Astrocyte (in vitro differentiated cells and primary cell): ENCODE results near the gene OCIAD1. TPM values are rescaled to one million over a fixed set of nuclear protein-coding genes. Genes with fewer than 3 reads are reported as not detected.

Experiments used
- DNase-seq: peaks from one replicate; pipeline ENCODE4 v3.0.0-alpha.2; 2010; ENCODE audit warnings: low read depth
- FAIRE-seq: peaks from 2 replicates; lab custom pipeline; 2011; peaks lifted over from hg19 to GRCh38; lab: Jason Lieb, UNC
- H2AFZ ChIP-seq: 2 replicates; pipeline ENCODE4 v1.6.0; 2012; ENCODE audit warnings: low read depth, low read length, inconsistent platforms
- H3K27ac ChIP-seq: 2 replicates; pipeline ENCODE4 v1.5.1; 2011; ENCODE audit warnings: low read depth, low read length, inconsistent platforms
- H3K27me3 ChIP-seq: 2 replicates; pipeline ENCODE4 v1.6.0; 2011; ENCODE audit warnings: low read length, inconsistent platforms; ENCODE audit not compliant: insufficient read depth
- H3K36me3 ChIP-seq: 2 replicates; pipeline ENCODE4 v1.5.1; 2011; ENCODE audit warnings: low read length, inconsistent platforms; ENCODE audit not compliant: insufficient read depth
- H3K4me1 ChIP-seq: 2 replicates; pipeline ENCODE4 v1.5.1; 2011; ENCODE audit warnings: low read length, inconsistent platforms; ENCODE audit not compliant: insufficient read depth
- H3K4me2 ChIP-seq: 2 replicates; pipeline ENCODE4 v1.6.0; 2012; ENCODE audit warnings: low read length, inconsistent platforms
- H3K4me3 ChIP-seq: 2 replicates; pipeline ENCODE4 v1.5.1; 2011; ENCODE audit warnings: low read depth, mild to moderate bottlenecking, low read length, inconsistent platforms; ENCODE audit not compliant: insufficient read depth
- H3K79me2 ChIP-seq: 2 replicates; pipeline ENCODE4 v1.6.0; 2012; ENCODE audit warnings: mild to moderate bottlenecking, low read length, inconsistent platforms; ENCODE audit not compliant: insufficient read depth
- H3K9ac ChIP-seq: 2 replicates; pipeline ENCODE4 v1.6.0; 2012; ENCODE audit warnings: mild to moderate bottlenecking, low read length, inconsistent platforms
- H3K9me3 ChIP-seq: 2 replicates; pipeline ENCODE4 v1.5.1; 2012; ENCODE audit warnings: low read depth, mild to moderate bottlenecking, low read length, inconsistent platforms; ENCODE audit not compliant: insufficient read depth
- H4K20me1 ChIP-seq: 2 replicates; pipeline ENCODE4 v1.6.0; 2012; ENCODE audit warnings: low read length, inconsistent platforms; ENCODE audit not compliant: insufficient read depth
- H3K27ac Mint-ChIP-seq: one replicate; pipeline ENCODE4 v1.8.0; 2021; ENCODE audit warnings: mild to moderate bottlenecking, mixed read lengths; ENCODE audit not compliant: unreplicated experiment
- H3K27me3 Mint-ChIP-seq: one replicate; pipeline ENCODE4 v1.8.0; 2021; ENCODE audit warnings: low read depth, mixed read lengths; ENCODE audit not compliant: unreplicated experiment
- H3K36me3 Mint-ChIP-seq: one replicate; pipeline ENCODE4 v1.8.0; 2021; ENCODE audit warnings: low read depth, mixed read lengths; ENCODE audit not compliant: unreplicated experiment
- H3K4me1 Mint-ChIP-seq: one replicate; pipeline ENCODE4 v1.8.0; 2021; ENCODE audit warnings: low read depth, mixed read lengths; ENCODE audit not compliant: unreplicated experiment
- H3K4me3 Mint-ChIP-seq: one replicate; pipeline ENCODE4 v1.8.0; 2021; ENCODE audit warnings: mild to moderate bottlenecking, moderate library complexity, mixed read lengths; ENCODE audit not compliant: unreplicated experiment
- H3K9me3 Mint-ChIP-seq: one replicate; pipeline ENCODE4 v1.8.0; 2021; ENCODE audit warnings: mild to moderate bottlenecking, mixed read lengths; ENCODE audit not compliant: unreplicated experiment
- CTCF ChIP-seq: IDR thresholded peaks from 2 replicates; pipeline ENCODE4 v1.5.1; 2011; ENCODE audit warnings: low read depth, mild to moderate bottlenecking, inconsistent platforms, low read length, moderate library complexity; ENCODE audit not compliant: insufficient read depth
- EZH2 ChIP-seq: IDR thresholded peaks from 2 replicates; pipeline ENCODE4 v1.6.1; 2012; ENCODE audit warnings: mild to moderate bottlenecking, low read length, inconsistent platforms; ENCODE audit not compliant: insufficient read depth
- total RNA-seq: library from RNA; stranded (reverse); gene quantifications from 2 replicates; pipeline ENCODE4 v1.2.1, GENCODE V29; 2021

The OCIAD1 gene
- total RNA-seq, 1 donor from 2014 or later = 144 TPM

GRCh38 chr4:48891028-48891619 is 60.2 kb downstream of the OCIAD1 start:
- DNase-seq (no peak), FAIRE-seq (no peak)
- Histone ChIP-seq H3K4me2 (no peak overlapping the region), H3K4me3 (no peak overlapping the region), H3K27ac (no peak overlapping the region), H3K4me1 (no peaks in the 10 kb centered on the region), H3K79me2 (no peaks in the 10 kb centered on the region), H2AFZ (no peak overlapping the region), H3K9me3 (no peaks in the 10 kb centered on the region), H3K9ac (no peak overlapping the region), H4K20me1 (no peaks in the 10 kb centered on the region), H3K36me3 (peaks cover 34% of the 10 kb centered on the region), H3K27me3 (no peaks in the 10 kb centered on the region)
- H3K27ac Mint-ChIP-seq = no peak overlapping the region
- H3K27me3 Mint-ChIP-seq = no peaks in the 10 kb centered on the region
- H3K36me3 Mint-ChIP-seq = peaks cover 22% of the 10 kb centered on the region
- no peak overlapping the region for H3K4me3 Mint-ChIP-seq
- H3K4me1 Mint-ChIP-seq = no peaks in the 10 kb centered on the region
- H3K9me3 Mint-ChIP-seq = peaks cover 11% of the 10 kb centered on the region
- TF ChIP-seq CTCF = no peak
- TF ChIP-seq EZH2 = no peak

- peaks cover 8% of the 10 kb centered on the region for H3K36me3 Mint-ChIP-seq
- TF ChIP-seq EZH2 (no peak), CTCF (no peak)
- no peak overlapping the region for H3K27ac ChIP-seq
These were observed 66.0 kb downstream of the OCIAD1 start for GRCh38 chr4:48896845-48897244.

GRCh38 chr4:48898733-48899431 is 68.0 kb downstream of the OCIAD1 start:
- H3K4me2 ChIP-seq = peak overlapping the region; percentile 69
- Mint-ChIP-seq H3K4me1 (peaks cover 28% of the 10 kb centered on the region), H3K36me3 (peaks cover 2% of the 10 kb centered on the region), H3K4me3 (no peak overlapping the region), H3K27ac (peak overlapping the region; percentile 29), H3K27me3 (no peaks in the 10 kb centered on the region), H3K9me3 (no peaks in the 10 kb centered on the region)
- peak overlapping the region; percentile 65 for H3K27ac ChIP-seq
- H2AFZ ChIP-seq = no peak overlapping the region
- no peaks in the 10 kb centered on the region for H3K27me3 ChIP-seq
- H4K20me1 ChIP-seq = no peaks in the 10 kb centered on the region
- FAIRE-seq = peak; percentile 29
- TF ChIP-seq CTCF (no peak), EZH2 (no peak)
- peaks cover 27% of the 10 kb centered on the region for H3K4me1 ChIP-seq
- H3K79me2 ChIP-seq = peaks cover 23% of the 10 kb centered on the region
- no peaks in the 10 kb centered on the region for H3K9me3 ChIP-seq
- H3K4me3 ChIP-seq = no peak overlapping the region
- H3K36me3 ChIP-seq = peaks cover 35% of the 10 kb centered on the region
- peak overlapping the region; percentile 66 for H3K9ac ChIP-seq
- DNase-seq = peak; percentile 58

More at GRCh38 chr4:48896845-48897244, 66.0 kb downstream of the OCIAD1 start:
- Histone ChIP-seq H3K27me3 (no peaks in the 10 kb centered on the region), H3K79me2 (peaks cover 16% of the 10 kb centered on the region), H3K4me3 (no peak overlapping the region), H3K4me1 (peaks cover 23% of the 10 kb centered on the region), H3K4me2 (no peak overlapping the region), H3K9ac (no peak overlapping the region), H4K20me1 (no peaks in the 10 kb centered on the region), H3K36me3 (peaks cover 43% of the 10 kb centered on the region), H2AFZ (no peak overlapping the region), H3K9me3 (no peaks in the 10 kb centered on the region)
- Mint-ChIP-seq H3K9me3 (no peaks in the 10 kb centered on the region), H3K4me3 (no peak overlapping the region), H3K27ac (no peak overlapping the region), H3K27me3 (no peaks in the 10 kb centered on the region), H3K4me1 (peaks cover 23% of the 10 kb centered on the region)
- DNase-seq = no peak
- no peak for FAIRE-seq
